ENCODE results near the gene SELENOW.

The SELENOW gene

DNA sequence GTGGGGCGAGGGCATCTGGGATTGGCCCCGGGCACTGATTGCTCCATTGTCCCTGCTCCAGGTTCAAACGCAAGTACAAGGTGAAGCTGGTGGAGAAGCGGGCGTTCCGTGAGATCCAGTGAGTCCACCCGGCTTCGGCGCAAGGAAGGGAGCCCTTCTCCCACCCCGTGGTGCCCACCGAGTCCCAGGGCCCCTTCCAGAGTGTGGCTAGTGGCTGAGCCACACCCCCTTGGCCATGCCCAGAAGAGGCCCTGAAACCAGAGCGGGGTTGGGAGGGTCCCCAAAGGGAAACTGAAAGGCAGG is 21.9 kb upstream of the SELENOW start:
- in situ Hi-C loops (cut with HindIII; ENCODE audit: low sequenced_read_pairs): no loop called here
- DNase-seq (ENCODE audit: low read depth): no peak

DNA sequence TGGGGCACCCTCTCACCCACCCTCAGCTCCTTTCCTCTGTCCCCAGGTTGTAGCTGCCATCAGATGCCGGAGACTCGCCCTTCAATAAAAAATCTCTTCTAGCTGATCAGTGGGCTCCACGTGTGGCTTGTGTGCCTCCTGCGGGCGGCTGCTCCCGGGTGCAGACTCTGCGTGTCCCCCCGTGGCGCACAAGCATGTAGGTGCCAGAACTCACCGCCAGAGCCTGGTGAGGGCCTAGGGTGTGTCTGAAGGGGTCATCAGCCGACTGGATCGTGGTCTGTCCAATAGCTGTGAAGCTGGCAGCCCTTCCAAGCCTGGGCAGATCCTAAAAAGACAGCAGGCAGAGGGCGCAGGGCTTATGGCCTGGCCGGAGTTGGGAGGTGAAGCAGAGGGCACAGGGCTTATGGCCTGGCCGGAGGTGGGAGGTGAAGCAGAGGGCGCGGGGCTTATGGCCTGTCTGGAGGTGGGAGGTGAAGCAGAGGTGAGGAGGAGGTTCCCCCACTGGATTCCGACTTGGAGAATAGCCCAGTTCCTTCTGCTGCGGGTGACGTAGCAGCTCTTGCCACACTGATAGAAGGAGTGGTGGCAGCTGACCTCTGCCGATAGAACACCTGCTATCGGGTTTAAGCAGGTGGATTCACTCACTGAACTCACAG is 21.4 kb upstream of the SELENOW start:
- no peak overlapping the region for H3K4me3 ChIP-seq (ENCODE audit: low read depth, low read length)
- TF ChIP-seq, protein P1, sequence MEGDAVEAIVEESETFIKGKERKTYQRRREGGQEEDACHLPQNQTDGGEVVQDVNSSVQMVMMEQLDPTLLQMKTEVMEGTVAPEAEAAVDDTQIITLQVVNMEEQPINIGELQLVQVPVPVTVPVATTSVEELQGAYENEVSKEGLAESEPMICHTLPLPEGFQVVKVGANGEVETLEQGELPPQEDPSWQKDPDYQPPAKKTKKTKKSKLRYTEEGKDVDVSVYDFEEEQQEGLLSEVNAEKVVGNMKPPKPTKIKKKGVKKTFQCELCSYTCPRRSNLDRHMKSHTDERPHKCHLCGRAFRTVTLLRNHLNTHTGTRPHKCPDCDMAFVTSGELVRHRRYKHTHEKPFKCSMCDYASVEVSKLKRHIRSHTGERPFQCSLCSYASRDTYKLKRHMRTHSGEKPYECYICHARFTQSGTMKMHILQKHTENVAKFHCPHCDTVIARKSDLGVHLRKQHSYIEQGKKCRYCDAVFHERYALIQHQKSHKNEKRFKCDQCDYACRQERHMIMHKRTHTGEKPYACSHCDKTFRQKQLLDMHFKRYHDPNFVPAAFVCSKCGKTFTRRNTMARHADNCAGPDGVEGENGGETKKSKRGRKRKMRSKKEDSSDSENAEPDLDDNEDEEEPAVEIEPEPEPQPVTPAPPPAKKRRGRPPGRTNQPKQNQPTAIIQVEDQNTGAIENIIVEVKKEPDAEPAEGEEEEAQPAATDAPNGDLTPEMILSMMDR (IDR thresholded peaks at IDR 0.05; ENCODE audit: low read depth, low read length, missing control alignments): no peak
- no peak for DNase-seq (ENCODE audit: low read depth)
- in situ Hi-C loops (cut with HindIII; ENCODE audit: low sequenced_read_pairs): no loop called here

More for the DNA sequence above, 21.9 kb upstream of the SELENOW start:
- H3K4me3 ChIP-seq (ENCODE audit: low read depth, low read length): no peak overlapping the region
- TF ChIP-seq, protein P1 (IDR thresholded peaks at IDR 0.05; ENCODE audit: low read depth, low read length, missing control alignments): no peak

DNA sequence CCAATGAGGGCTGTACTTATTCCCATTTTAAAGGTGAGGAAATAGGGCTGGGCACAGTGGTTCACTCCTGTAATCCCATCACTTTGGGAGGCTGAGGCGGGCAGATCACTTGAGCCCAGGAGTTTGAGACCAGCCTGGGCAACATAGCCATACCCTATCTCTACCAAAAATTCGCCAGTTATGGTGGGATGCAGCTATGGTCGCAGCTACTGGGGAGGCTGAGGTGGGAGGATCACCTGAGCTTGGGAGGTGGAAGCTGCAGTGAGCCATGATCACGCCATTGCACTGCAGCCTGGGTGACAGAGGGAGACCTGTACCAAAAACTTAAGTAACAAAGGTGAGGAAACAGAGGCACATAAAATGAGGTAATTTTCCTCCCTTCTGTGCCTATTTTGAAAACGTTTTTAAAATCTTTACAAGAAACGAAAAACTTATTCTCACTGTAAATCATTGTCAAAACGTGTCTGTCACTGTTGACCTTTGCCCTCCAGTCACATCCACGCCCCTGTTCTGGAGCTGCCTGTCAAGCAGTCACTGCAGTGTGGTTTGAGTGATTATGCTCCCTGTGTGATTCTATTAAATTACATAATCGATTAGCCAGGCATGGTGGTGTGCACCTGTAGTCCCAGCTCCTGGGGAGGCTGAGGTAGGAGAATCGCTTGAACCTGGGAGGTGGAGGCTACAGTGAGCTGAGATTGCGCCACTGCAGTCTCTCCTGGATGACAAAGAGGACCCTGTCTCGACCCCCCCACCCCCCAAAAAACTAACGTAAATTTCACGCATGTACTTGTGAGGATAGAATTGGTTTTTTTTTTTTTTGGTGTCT is 20.7 kb upstream of the SELENOW start:
- TF ChIP-seq, protein P1 (IDR thresholded peaks at IDR 0.05; ENCODE audit: low read depth, low read length, missing control alignments): no peak
- no peak for DNase-seq (ENCODE audit: low read depth)
- in situ Hi-C loops (cut with HindIII; ENCODE audit: low sequenced_read_pairs): no loop called here
- no peak overlapping the region for H3K4me3 ChIP-seq (ENCODE audit: low read depth, low read length)

DNA sequence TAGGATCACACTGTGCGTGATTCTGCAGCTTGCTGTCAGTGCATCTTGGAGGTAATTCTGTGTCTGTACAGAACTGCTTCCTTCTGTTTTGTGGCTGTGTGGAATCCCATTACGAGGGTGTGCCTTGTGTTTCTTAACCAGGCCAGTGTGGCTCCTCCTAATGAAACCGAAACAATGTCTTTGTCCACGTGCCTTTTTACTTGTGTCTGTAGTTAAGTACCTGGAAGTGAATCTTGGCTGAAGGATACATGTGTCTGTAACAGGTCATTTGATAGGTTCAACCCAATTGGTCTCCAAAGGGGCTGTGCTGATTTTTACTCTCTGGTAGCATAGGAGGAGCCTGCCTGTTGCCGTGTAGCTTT is 20.1 kb upstream of the SELENOW start:
- TF ChIP-seq, protein P1 (IDR thresholded peaks at IDR 0.05; ENCODE audit: low read depth, low read length, missing control alignments): no peak
- H3K4me3 ChIP-seq (ENCODE audit: low read depth, low read length): no peak overlapping the region
- in situ Hi-C loops (cut with HindIII; ENCODE audit: low sequenced_read_pairs): no loop called here
- no peak for DNase-seq (ENCODE audit: low read depth)

DNA sequence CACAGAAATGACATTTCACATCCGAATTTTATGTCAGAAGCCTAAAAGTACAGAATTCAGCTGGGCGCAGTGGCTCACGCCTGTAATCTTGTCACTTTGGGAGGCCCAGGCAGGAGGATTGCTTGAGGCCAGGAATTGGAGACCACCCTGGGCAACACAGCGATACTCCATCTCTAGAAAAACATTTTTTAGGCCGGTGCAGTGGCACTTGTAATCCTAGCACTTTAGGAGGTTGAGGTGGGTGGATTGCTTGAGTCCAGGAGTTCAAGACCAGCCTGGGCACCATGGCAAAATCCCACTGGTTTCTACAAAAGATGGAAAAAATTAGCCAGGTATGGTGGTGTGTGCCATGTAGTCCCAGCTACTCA is 17.9 kb upstream of the SELENOW start:
- TF ChIP-seq, protein P1 (IDR thresholded peaks at IDR 0.05; ENCODE audit: low read depth, low read length, missing control alignments): no peak
- in situ Hi-C loops (cut with HindIII; ENCODE audit: low sequenced_read_pairs): no loop called here
- DNase-seq (ENCODE audit: low read depth): no peak
- no peak overlapping the region for H3K4me3 ChIP-seq (ENCODE audit: low read depth, low read length)

DNA sequence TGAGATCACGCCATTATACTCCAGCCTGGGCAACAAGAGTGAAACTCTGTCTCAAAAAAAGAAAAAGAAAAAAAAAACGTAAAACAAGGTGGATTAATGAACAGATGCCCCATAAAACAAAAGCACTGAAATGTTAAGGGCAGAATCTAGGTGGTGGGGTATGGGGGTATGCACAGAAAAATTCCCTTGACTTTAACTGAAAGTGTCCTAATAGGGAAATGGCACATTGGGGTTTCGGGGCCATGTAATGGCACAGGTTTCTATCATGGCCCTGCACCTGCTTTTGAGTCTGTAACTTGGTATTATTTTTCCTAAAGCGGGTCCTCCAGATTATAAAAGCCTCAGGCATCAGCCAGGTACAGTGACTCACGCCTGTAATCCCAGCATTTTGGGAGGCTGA is 16.9 kb upstream of the SELENOW start:
- in situ Hi-C loops (cut with HindIII; ENCODE audit: low sequenced_read_pairs): no loop called here
- DNase-seq (ENCODE audit: low read depth): no peak
- H3K4me3 ChIP-seq (ENCODE audit: low read depth, low read length): no peak overlapping the region
- TF ChIP-seq, protein P1 (IDR thresholded peaks at IDR 0.05; ENCODE audit: low read depth, low read length, missing control alignments): no peak
